Bronchus fibroblast of lung (primary cell): ENCODE results near the gene CSAG1. TPM values are rescaled to one million over a fixed set of nuclear protein-coding genes. Genes with fewer than 3 reads are reported as not detected.

ENCODE experiments used
- total RNA-seq: library from RNA; depleted of rRNA; stranded (reverse); fragments of >200 nt; gene quantifications from 2 replicates; pipeline ENCODE4 v1.2.3, GENCODE V29; 2015

CSAG1 gene, protein sequence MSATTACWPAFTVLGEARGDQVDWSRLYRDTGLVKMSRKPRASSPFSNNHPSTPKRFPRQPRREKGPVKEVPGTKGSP
- total RNA-seq: not detected in 2 replicates

DNA sequence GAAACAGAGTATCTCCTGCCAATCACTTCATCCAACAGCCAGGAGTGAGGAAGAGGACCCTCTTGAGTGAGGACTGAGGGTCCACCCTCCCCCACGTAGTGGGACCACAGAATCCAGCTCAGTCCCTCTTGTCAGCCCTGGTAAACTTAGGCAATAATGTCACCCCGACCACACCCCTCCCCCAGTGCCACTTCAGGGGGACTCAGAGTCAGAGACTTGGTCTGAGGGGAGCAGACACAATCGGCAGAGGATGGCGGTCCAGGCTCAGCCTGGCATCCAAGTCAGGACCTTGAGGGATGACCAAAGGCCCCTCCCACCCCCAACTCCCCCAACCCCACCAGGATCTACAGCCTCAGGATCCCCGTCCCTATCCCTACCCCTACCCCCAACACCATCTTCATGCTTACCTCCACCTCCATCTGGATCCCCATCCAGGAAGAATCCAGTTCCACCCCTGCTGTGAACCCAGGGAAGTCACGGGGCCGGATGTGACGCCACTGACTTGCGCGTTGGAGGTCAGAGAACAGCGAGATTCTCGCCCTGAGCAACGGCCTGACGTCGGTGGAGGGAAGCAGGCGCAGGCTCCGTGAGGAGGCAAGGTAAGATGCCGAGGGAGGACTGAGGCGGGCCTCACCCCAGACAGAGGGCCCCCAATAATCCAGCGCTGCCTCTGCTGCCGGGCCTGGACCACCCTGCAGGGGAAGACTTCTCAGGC is at the start of gene CSAG1, which contains the start of gene MAGEA12:
Gene CSAG1 (minus strand): TSS at position 461 of the 715 bp plus-strand sequence. CDS start 1,261 bp downstream, outside the sequence.
Gene MAGEA12 (plus strand): TSS at position 497 of the 715 bp plus-strand sequence. CDS start 2,405 bp downstream, outside the sequence.

DNA sequence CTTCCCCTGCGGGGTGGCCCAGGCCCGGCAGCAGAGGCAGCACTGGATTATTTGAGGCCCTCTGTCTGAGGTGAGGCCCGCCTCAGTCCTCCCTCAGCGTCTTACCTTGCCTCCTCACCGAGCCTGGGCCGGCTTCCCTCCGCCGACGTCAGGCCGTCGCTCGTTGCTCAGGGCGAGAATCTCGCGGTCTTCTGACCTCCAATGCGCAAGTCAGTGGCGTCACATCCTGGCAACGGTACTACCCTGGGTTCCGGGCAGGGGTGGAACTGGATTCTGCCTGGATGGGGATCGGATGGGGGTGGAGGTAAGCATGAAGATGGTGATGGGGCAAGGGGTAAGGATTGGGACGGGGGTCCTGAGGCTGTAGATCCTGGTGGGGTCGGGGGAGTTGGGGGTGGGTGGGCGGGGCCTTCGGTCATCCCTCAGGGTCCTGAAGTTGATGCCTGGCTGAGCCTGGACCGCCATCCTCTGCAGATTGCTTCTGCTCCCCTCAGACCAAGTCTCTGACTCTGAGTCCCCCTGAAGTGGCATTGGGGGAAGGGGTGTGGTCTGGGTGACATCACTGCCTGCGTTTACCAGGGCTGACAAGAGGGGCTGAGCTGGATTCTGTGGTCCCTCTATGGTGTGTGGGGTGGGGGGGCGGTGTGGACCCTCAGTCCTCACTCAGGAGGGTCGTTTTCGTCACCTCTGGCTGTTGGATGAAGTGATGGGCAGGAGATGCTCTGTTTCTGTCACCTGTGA is 36.2 kb upstream of the CSAG1 start, which contains the start of gene MAGEA6:
Gene MAGEA6 (minus strand): TSS at position 141 of the 741 bp plus-strand sequence. CDS start 2,039 bp downstream, outside the sequence.

DNA sequence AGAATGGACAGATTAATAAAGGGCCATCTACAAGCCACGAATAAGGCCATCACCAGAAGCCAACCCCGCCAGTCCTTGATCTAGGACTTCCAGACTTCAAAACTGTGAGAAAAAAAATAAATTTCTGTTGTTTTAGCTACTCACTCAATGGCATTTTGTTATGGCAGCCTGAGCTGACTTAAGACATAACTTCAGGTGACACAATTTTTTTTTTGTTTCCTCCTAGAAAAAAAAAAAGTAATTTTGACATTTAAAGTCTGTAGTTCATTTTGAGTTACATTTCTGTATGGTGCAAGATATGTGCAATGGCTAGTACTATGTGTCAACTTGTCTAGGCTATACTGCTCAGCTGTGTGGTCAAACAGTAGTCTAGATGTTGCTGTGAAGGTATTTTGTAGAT is 25.4 kb upstream of the CSAG1 start, which contains the start of gene CSAG3:
Gene CSAG3 (plus strand): TSS at position 301 of the 400 bp plus-strand sequence.

DNA sequence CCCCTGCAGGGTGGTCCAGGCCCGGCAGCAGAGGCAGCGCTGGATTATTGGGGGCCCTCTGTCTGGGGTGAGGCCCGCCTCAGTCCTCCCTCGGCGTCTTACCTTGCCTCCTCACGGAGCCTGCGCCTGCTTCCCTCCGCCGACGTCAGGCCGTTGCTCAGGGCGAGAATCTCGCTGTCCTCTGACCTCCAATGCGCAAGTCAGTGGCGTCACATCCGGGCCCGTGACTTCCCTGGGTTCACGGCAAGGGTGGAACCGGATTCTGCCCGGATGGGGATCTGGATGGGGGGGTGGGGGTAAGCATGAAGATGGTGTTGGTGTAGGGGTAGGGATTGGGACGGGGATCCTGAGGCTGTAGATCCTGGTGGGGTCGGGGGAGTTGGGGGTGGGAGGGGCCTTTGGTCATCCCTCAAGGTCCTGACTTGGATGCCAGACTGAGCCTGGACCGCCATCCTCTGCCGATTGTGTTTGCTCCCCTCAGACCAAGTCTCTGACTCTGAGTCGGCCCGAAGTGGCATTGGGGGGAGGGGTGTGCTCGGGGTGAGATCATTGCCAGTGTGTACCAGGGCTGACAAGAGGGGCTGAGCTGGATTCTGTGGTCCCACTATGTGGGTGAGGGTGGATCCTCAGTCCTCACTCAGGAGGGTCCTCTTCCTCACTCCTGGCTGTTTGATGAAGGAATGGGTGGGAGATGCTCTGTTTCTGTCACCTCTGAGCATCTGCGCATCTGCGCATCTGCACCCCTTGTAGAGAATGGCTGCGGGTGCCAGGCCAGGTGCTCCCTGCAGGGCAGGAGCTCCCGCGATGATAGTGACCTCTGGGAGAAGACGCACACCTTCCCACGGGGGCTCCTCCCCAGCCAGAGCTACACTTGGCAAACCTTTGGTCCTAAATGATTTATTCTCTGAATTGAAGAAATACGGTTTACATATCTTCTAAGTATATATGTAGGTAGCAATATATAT is 20.4 kb upstream of the CSAG1 start, which contains the start of gene MAGEA2:
Gene MAGEA2 (minus strand): TSS at position 157 of the 965 bp plus-strand sequence. CDS start 2,479 bp downstream, outside the sequence.

DNA sequence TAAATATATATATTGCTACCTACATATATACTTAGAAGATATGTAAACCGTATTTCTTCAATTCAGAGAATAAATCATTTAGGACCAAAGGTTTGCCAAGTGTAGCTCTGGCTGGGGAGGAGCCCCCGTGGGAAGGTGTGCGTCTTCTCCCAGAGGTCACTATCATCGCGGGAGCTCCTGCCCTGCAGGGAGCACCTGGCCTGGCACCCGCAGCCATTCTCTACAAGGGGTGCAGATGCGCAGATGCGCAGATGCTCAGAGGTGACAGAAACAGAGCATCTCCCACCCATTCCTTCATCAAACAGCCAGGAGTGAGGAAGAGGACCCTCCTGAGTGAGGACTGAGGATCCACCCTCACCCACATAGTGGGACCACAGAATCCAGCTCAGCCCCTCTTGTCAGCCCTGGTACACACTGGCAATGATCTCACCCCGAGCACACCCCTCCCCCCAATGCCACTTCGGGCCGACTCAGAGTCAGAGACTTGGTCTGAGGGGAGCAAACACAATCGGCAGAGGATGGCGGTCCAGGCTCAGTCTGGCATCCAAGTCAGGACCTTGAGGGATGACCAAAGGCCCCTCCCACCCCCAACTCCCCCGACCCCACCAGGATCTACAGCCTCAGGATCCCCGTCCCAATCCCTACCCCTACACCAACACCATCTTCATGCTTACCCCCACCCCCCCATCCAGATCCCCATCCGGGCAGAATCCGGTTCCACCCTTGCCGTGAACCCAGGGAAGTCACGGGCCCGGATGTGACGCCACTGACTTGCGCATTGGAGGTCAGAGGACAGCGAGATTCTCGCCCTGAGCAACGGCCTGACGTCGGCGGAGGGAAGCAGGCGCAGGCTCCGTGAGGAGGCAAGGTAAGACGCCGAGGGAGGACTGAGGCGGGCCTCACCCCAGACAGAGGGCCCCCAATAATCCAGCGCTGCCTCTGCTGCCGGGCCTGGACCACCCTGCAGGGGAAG is 19.4 kb downstream of the CSAG1 start, which contains the start of gene MAGEA2B:
Gene MAGEA2B (plus strand): TSS at position 814 of the 973 bp plus-strand sequence. CDS start 2,479 bp downstream, outside the sequence.

DNA sequence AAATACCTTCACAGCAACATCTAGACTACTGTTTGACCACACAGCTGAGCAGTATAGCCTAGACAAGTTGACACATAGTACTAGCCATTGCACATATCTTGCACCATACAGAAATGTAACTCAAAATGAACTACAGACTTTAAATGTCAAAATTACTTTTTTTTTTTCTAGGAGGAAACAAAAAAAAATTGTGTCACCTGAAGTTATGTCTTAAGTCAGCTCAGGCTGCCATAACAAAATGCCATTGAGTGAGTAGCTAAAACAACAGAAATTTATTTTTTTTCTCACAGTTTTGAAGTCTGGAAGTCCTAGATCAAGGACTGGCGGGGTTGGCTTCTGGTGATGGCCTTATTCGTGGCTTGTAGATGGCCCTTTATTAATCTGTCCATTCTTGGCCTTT is 24.3 kb downstream of the CSAG1 start, which contains the start of gene CSAG2:
Gene CSAG2 (minus strand): TSS at position 101 of the 400 bp plus-strand sequence. CDS start 161 bp downstream, outside the sequence.

DNA sequence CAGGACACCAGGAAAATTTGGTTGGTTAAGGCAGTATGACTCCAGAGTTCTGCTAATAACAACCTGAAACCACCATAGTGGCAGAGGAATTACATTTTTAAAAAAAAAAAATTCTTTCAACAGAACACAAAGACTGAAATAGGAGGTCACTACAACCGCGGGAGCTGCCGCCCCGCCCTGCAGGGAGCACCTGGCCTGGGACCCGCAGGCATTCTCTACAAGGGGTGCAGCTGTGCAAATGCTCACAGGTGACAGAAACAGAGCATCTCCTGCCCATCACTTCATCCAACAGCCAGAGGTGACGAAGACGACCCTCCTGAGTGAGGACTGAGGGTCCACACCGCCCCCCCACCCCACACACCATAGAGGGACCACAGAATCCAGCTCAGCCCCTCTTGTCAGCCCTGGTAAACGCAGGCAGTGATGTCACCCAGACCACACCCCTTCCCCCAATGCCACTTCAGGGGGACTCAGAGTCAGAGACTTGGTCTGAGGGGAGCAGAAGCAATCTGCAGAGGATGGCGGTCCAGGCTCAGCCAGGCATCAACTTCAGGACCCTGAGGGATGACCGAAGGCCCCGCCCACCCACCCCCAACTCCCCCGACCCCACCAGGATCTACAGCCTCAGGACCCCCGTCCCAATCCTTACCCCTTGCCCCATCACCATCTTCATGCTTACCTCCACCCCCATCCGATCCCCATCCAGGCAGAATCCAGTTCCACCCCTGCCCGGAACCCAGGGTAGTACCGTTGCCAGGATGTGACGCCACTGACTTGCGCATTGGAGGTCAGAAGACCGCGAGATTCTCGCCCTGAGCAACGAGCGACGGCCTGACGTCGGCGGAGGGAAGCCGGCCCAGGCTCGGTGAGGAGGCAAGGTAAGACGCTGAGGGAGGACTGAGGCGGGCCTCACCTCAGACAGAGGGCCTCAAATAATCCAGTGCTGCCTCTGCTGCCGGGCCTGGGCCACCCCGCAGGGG is 35.3 kb downstream of the CSAG1 start, which contains the start of gene MAGEA3:
Gene MAGEA3 (plus strand): TSS at position 843 of the 980 bp plus-strand sequence. CDS start 2,039 bp downstream, outside the sequence.

Other genes with a start within 250 kb of the CSAG1 start
- gene GABRQ, start 95.8 kb downstream of the CSAG1 start, total RNA-seq: under 0.01 and 0.15 TPM in 2 replicates
- gene MAGEA3, start 34.9 kb downstream of the CSAG1 start, total RNA-seq: not detected in 2 replicates
- gene CSAG2, start 24.4 kb downstream of the CSAG1 start, total RNA-seq: not detected in 2 replicates
- gene MAGEA2B, start 19.1 kb downstream of the CSAG1 start, total RNA-seq: not detected in 2 replicates
- not detected in 2 replicates for gene MAGEA12, start within 50 bp of the CSAG1 start, total RNA-seq
- not detected in 2 replicates for gene MAGEA2, start 20.1 kb upstream of the CSAG1 start, total RNA-seq
- gene CSAG3, start 25.5 kb upstream of the CSAG1 start, total RNA-seq: not detected in 2 replicates
- gene MAGEA6, start 36.0 kb upstream of the CSAG1 start, total RNA-seq: not detected in 2 replicates
- 36.7 and 39.3 TPM in 2 replicates for gene CETN2, start 97.0 kb upstream of the CSAG1 start, total RNA-seq
- 55.8 and 60.1 TPM in 2 replicates for gene NSDHL, start 97.3 kb upstream of the CSAG1 start, total RNA-seq
- 6.2 and 6.6 TPM in 2 replicates for gene ZNF185, start 164.3 kb upstream of the CSAG1 start, total RNA-seq